Measurements from ENCODE around the gene PATL1. TPM values are rescaled to one million over a fixed set of nuclear protein-coding genes. Genes with fewer than 3 reads are reported as not detected.

Gene PATL1
- total and polyA plus RNA-seq, 2 donors (not counting 1 experiment from before 2014, with no cell fraction given): 40.8 to 45.0 TPM

DNA sequence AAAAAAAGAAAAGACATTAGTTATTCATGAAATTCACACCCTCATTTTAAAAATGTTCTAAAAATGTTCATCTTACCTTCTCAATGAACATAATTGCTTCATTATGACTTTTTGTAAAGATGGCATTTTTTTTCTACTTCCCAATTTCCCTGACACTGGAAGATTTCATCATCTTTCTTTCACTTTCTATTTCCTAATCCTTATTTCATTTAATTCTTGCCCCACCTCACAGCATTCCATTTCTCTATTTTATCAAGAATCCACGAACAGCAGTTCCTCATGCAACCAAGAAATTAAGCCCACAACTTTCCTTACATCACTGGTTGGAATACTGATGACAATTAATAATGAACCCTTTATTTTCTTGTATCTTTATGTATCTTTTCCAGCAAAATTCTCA, 1.9 kb downstream of the PATL1 start:
- ATAC-seq (ENCODE audit: low read depth): no peak
- POLR2A ChIA-PET: no interaction called here
- peak overlapping the region; percentile 96 for H3K4me2 ChIP-seq (replicated peaks; ENCODE audit: low read depth, low read length, poor library complexity, severe bottlenecking)
- H3K9ac ChIP-seq (ENCODE audit: low read length): no peak overlapping the region
- H3K4me1 ChIP-seq (ENCODE audit: control insufficient read depth in 2 of 2, insufficient read depth in 2 of 2, low read length in 2 of 2): peaks cover 20% of the 10 kb centered on the region in 2 donors
- intact Hi-C loops (cut with micrococcal nuclease): loop anchor here (5.0 to 10.0 kb wide), 3 partner anchors 145 to 1248 kb away; partner anchors contain the start of genes DTX4, MRPL16 and TMEM109
- H3K9me3 ChIP-seq (ENCODE audit: control extremely low read depth in 1 of 3, control insufficient read depth in 2 of 3, insufficient read depth in 1 of 3, low read length in 2 of 3): no peaks in the 10 kb centered on the region
- CTCF ChIA-PET: interaction anchor here (1.9 kb wide), 1 partner anchor 130 kb away, joined by 7 read pairs; no protein-coding TSS in a partner anchor
- H3K27me3 ChIP-seq (replicated peaks in 1 of 4; ENCODE audit: control extremely low read depth in 1 of 4, control insufficient read depth in 3 of 4, insufficient read depth in 4 of 4, low read length in 3 of 4): no peaks in the 10 kb centered on the region
- no peak for DNase-seq
- H3K4me3 Mint-ChIP-seq: peak overlapping the region; percentile 49
- no peaks in the 10 kb centered on the region for H3K27me3 Mint-ChIP-seq
- H3K36me3 ChIP-seq (replicated peaks in 1 of 2; ENCODE audit: control extremely low read depth in 1 of 2, control insufficient read depth in 1 of 2, extremely low read depth in 1 of 2, insufficient read depth in 2 of 2, low read length in 1 of 2): peaks cover 3 to 44% of the 10 kb centered on the region in 2 experiments
- peak overlapping the region in 1 of 2 donors; percentile 98 for H3K27ac ChIP-seq (ENCODE audit: low read length in 2 of 2)
- peaks cover 38% of the 10 kb centered on the region for H3K4me1 Mint-ChIP-seq
- WGBS (ENCODE audit: insufficient coverage): no CpG with 5 or more reads among the region's 1 CpG
- no peak for TF ChIP-seq EZH2 (IDR thresholded peaks at IDR 0.05; ENCODE audit: borderline replicate concordance, insufficient read depth, low read depth, low read length, poor library complexity, severe bottlenecking)
- TF ChIP-seq, protein P1, sequence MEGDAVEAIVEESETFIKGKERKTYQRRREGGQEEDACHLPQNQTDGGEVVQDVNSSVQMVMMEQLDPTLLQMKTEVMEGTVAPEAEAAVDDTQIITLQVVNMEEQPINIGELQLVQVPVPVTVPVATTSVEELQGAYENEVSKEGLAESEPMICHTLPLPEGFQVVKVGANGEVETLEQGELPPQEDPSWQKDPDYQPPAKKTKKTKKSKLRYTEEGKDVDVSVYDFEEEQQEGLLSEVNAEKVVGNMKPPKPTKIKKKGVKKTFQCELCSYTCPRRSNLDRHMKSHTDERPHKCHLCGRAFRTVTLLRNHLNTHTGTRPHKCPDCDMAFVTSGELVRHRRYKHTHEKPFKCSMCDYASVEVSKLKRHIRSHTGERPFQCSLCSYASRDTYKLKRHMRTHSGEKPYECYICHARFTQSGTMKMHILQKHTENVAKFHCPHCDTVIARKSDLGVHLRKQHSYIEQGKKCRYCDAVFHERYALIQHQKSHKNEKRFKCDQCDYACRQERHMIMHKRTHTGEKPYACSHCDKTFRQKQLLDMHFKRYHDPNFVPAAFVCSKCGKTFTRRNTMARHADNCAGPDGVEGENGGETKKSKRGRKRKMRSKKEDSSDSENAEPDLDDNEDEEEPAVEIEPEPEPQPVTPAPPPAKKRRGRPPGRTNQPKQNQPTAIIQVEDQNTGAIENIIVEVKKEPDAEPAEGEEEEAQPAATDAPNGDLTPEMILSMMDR (IDR thresholded peaks at IDR 0.05): no peak
- no peak overlapping the region for H3K27ac Mint-ChIP-seq
- H3K9me3 Mint-ChIP-seq (ENCODE audit: insufficient read depth): no peaks in the 10 kb centered on the region
- H3K79me2 ChIP-seq (ENCODE audit: control insufficient read depth, insufficient read depth, low read length): peaks cover 55% of the 10 kb centered on the region
- H3K4me3 ChIP-seq (ENCODE audit: control extremely low read depth in 1 of 5, extremely low read depth in 1 of 5, insufficient read depth in 1 of 5, low read depth in 2 of 5, low read length in 4 of 5): no peak overlapping the region
- peaks cover 14% of the 10 kb centered on the region for H4K20me1 ChIP-seq (ENCODE audit: control insufficient read depth, insufficient read depth, low read length, poor library complexity, severe bottlenecking)
- H2AFZ ChIP-seq (ENCODE audit: insufficient read depth, low read depth, low read length, poor library complexity, severe bottlenecking): no peak overlapping the region

GRCh38 chr11:59660621-59661020, 8.2 kb downstream of the PATL1 start:
- peak overlapping the region; percentile 17 for H3K9ac ChIP-seq (ENCODE audit: low read length)
- H3K4me3 Mint-ChIP-seq: peak overlapping the region; percentile 42
- POLR2A ChIA-PET: no interaction called here

More at GRCh38 chr11:59660621-59661020, 8.2 kb downstream of the PATL1 start:
- H3K27ac Mint-ChIP-seq: peak overlapping the region; percentile 33
- H3K27me3 ChIP-seq (replicated peaks in 1 of 4; ENCODE audit: control extremely low read depth in 1 of 4, control insufficient read depth in 3 of 4, insufficient read depth in 4 of 4, low read length in 3 of 4): no peaks in the 10 kb centered on the region
- H3K9me3 ChIP-seq (ENCODE audit: control extremely low read depth in 1 of 3, control insufficient read depth in 2 of 3, insufficient read depth in 1 of 3, low read length in 2 of 3): no peaks in the 10 kb centered on the region
- H3K79me2 ChIP-seq (ENCODE audit: control insufficient read depth, insufficient read depth, low read length): peaks cover 24% of the 10 kb centered on the region
- no peaks in the 10 kb centered on the region for H3K9me3 Mint-ChIP-seq (ENCODE audit: insufficient read depth)
- no peaks in the 10 kb centered on the region for H4K20me1 ChIP-seq (ENCODE audit: control insufficient read depth, insufficient read depth, low read length, poor library complexity, severe bottlenecking)
- intact Hi-C loops (cut with micrococcal nuclease): loop anchor here (2.0 to 10.0 kb wide), 3 partner anchors 46 to 1254 kb away; partner anchors contain the start of genes DTX4, OSBP and TMEM109
- peak overlapping the region; percentile 38 to 70 for H3K27ac ChIP-seq (ENCODE audit: low read length in 2 of 2)
- H3K4me3 ChIP-seq (ENCODE audit: control extremely low read depth in 1 of 5, extremely low read depth in 1 of 5, insufficient read depth in 1 of 5, low read depth in 2 of 5, low read length in 4 of 5): peak overlapping the region in 1 of 5 experiments; percentile 13
- no peak overlapping the region for H2AFZ ChIP-seq (ENCODE audit: insufficient read depth, low read depth, low read length, poor library complexity, severe bottlenecking)
- H3K4me1 Mint-ChIP-seq: peaks cover 29% of the 10 kb centered on the region
- no peaks in the 10 kb centered on the region for H3K27me3 Mint-ChIP-seq
- peaks cover 12 to 68% of the 10 kb centered on the region in 2 experiments for H3K36me3 ChIP-seq (replicated peaks in 1 of 2; ENCODE audit: control extremely low read depth in 1 of 2, control insufficient read depth in 1 of 2, extremely low read depth in 1 of 2, insufficient read depth in 2 of 2, low read length in 1 of 2)
- ATAC-seq (ENCODE audit: low read depth): peak; percentile 60
- H3K4me2 ChIP-seq (replicated peaks; ENCODE audit: low read depth, low read length, poor library complexity, severe bottlenecking): peak overlapping the region; percentile 47
- no CpG with 5 or more reads among the region's 1 CpG for WGBS (ENCODE audit: insufficient coverage)
- DNase-seq: peak; percentile 30
- H3K4me1 ChIP-seq (ENCODE audit: control insufficient read depth in 2 of 2, insufficient read depth in 2 of 2, low read length in 2 of 2): peaks cover 18 to 20% of the 10 kb centered on the region in 2 donors
- TF ChIP-seq, protein P1 (IDR thresholded peaks at IDR 0.05): no peak
- TF ChIP-seq EZH2 (IDR thresholded peaks at IDR 0.05; ENCODE audit: borderline replicate concordance, insufficient read depth, low read depth, low read length, poor library complexity, severe bottlenecking): no peak
- CTCF ChIA-PET: interaction anchor here (1.4 to 1.5 kb wide), 2 partner anchors 17 to 20 kb away, joined by 3 to 4 read pairs; no protein-coding TSS in a partner anchor
